ENCODE results near the gene VCP. TPM values are rescaled to one million over a fixed set of nuclear protein-coding genes. Genes with fewer than 3 reads are reported as not detected.

The VCP gene
- 302 and 331 TPM in 2 replicates for total RNA-seq

DNA sequence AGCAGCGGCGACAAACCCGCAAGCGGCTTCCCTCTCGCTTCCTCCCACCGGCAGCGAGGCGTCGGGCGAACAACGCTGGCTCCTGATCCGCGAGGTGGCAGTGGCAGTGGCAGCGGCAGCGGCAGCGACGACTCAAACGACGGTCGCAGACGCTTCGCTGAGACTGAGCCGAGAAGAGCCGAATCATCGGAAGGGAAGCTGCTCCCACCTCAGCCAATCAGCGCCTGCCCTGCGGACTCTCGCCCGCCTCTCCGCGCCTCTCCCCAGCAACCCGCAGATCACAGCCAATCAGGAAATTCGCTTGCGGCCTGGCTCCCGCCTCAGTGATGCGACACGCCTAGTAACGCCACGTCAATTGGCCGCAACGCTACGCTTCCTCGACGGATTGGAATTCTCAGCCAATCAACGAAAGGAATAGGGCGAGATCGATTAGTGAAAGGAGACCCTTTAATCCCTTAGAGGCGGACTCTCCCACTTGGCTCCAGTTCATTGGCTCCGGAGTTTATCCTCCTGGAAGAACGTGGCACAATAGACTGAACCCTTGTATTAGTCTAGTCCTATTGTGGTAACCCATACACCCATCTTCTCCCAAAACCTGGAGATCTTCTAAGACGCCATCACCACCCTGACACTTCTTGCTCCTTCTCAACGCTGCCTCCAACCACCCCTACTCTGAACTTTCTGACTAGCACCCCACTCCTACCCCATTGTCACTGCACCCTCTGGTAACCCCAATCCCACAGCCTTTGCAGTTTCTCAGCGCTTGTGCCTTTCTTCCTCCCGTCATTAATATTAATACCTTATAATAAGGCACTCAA lies at the start of gene VCP:
Gene VCP, minus strand, starts transcription at position 165 of the 818 bp plus-strand sequence. CDS start 272 bp downstream, outside the sequence.

DNA sequence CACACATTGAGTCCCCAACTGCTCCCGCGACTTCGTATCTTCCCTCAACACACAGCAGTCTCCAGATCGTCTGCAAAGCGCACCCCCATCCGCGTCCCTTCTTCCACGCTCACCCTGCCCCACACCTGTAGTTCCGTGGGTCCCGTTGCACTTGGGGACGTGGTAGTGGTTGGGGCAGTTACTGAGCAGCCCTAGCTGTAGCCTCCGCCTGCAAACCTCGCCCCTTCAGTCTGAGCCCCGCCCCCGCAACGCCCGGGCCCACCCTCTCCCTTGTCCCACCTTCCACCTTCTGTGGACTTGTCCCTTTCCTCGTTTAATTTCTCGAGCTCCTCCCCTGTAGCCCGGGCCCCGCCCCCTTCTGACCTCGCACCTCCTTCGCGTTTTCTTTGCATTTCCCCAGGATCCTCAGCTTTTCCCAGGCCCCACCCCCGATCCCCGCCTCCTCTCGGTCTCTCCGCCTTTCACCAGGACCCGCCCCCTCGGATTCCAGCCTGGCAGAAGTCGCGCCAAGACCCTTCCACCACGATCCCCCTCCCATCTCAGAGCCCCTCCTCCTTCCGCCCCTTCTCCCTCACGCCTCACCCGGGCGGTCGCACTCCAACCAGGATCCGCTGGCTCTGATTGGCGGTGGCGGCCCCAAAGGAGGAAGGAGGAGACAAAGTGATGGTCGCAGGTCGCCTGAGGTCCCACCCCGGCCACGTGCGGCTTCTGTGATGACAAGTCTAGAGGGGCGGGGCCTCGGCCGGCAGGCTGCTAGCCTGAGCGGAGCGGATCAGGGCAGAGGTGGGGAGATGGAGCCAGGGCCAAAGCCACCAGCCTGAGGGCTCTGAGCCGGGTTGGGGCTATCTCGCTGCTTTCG lies 43.5 kb upstream of the VCP start, which contains the start of gene ATOSB:
Gene ATOSB, minus strand, starts transcription at position 183 of the 859 bp plus-strand sequence. CDS start 7,588 bp downstream, outside the sequence.

DNA sequence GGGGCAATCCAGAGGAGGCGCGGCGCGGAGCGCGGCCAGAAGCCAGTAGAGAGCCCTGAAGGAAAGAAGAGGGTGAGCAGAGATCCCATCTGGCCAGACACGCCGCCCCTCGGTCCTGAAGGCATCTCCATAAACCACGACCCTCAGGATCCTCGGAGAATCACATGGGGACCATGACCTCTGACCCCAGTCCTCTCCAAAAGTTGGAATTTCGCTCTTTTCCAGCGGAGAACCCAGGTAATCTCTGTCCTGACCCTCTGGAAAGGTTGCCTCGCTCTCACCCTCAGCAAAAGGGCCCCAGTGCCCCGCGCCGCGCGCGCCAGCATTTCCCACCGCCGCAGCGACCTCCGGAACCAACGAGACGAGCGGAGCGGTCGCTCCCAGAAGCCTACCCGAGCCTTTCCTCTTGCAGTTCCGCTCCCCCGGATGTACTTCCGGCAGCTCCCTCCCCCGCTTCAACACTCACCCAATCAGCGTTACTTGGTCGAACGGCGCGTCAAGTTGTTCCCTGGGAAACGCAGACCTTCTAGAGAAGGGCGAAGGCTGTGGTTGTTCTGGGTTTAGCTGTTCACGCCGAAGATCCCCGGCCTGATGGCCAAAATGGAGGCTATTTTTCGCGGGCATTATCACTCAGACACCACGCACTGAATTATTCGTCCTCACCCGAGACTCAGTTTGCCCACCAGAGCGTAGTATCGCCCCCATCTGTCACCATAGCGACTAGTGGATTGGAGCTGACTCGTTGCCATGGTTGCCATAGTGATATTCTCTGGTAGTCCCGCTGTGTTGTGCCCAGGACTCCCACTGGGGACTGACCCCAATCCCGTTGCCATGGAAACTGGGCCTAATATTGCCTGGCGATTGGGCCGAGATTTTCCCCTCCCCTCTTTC lies 30.6 kb upstream of the VCP start, which contains the start of gene STOML2:
Gene STOML2, minus strand, starts transcription at position 363 of the 891 bp plus-strand sequence. Its CDS starts 37 bp downstream, at position 326.

DNA sequence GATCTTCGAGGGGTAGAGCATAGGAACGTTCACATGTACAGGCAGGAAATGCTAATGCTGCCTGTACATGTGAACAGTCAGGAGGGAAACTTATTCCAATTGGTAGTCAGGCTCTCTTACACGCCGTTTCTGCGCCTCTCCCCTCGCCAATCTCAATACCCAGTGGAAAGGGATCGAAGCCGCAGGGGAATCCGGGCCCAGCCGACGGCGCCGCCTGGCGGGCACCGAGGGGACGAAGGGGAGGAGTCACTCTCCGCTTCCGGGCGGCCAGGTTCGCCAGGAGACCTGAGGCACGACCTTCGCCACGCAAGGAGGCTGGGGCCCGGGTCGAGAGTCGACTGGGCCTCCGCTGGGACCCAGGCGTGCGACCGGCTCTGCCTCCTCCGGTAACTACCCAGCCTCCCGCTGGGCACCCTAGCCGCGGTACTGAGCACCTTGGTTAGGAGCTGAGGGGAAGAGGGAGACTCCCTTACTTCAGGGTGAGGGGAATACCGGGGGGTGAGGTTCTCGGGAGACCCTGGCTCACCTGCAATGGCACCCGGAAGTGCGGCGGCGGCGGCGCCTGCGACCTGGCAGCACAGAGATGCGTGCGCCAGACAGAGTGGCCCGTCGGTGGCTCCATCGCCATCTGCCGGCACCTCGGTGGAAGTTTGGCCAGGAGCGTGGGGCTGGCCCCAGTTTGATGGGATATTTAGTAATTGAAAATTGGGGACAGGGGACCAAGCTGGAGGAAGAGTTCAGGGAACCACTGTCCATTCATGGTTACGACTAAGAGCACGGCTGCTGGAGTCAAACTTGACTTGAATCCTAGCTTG lies 23.8 kb upstream of the VCP start, which contains the start of gene PIGO:
Gene PIGO, minus strand, starts transcription at position 557 of the 815 bp plus-strand sequence. CDS start 1,026 bp downstream, outside the sequence.

DNA sequence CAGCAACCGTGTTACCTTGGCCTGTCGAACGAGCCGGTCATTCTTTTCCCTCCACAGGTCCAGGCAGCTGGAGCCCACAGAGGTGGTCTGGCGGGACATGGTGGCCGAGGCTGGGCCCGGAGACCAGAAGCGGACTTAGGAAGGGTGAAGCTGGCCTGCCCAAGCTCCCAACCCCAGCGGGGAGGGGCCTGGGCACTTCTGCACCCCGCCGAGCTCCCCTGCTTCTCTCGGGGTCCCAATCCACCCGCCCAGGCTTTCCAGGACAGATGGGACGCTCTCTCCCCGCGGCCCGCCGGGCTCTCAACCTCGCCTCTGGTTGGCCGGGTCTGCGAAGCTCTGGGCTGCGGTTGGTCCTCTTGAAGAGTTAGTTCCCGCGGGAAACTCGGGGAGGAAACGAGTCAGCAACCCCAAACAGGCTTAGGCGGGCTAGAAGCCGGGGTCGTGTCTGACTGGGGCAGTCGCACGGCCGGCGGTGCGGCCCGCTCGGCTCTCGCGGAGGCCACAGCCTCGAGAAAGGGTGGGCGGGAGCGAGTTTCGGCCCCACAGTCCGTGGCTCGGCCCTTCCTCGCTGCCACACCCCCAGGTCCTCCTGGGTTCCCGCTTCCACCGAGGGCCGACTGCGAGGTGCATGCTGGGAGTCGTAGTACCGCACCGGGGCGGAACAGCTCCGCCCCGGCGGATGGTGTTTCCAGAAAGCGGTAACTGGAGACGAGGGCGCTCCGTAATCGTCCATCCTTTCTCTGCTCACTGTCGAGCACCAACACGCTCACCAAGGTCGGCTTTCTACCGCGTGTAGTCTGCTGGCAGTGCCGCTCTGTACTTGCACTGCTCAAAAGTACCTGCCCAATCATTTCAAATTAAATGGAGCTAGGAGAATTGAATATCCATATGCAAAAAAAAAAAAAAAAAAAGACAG lies 7.3 kb upstream of the VCP start, which contains the start of gene FANCG:
Gene FANCG, minus strand, starts transcription at position 517 of the 916 bp plus-strand sequence. Its CDS starts 418 bp downstream, at position 99.

Other genes with a start within 250 kb of the VCP start
- 0.14 and 0.68 TPM in 2 replicates for gene PHF24, start 114.3 kb downstream of the VCP start, total RNA-seq
- 12.6 and 14.4 TPM in 2 replicates for gene DNAJB5, start 82.9 kb downstream of the VCP start, total RNA-seq
- 7.2 and 7.5 TPM in 2 replicates for gene FANCG, start 7.3 kb upstream of the VCP start, total RNA-seq
- gene PIGO, start 24.0 kb upstream of the VCP start, total RNA-seq: 26.0 and 28.2 TPM in 2 replicates
- gene STOML2, start 30.5 kb upstream of the VCP start, total RNA-seq: 135 and 216 TPM in 2 replicates
- 17.4 and 28.3 TPM in 2 replicates for gene ATOSB, start 43.2 kb upstream of the VCP start, total RNA-seq
- gene UNC13B, start 89.4 kb upstream of the VCP start, total RNA-seq: 24.9 and 38.2 TPM in 2 replicates